TTC549 (cell line): ENCODE results near the gene KIF1A.
"Not testable (repeated sequence)": the region's sequence is repeated elsewhere in the genome, so short reads cannot be mapped to it uniquely, and the experiment has no call there.

Source experiments
- FAIRE-seq: peaks from 2 replicates; lab custom pipeline; 2012; peaks lifted over from hg19 to GRCh38; lab: Jason Lieb, UNC

Gene KIF1A

GRCh38 chr2:240702640-240703011 is 117.4 kb downstream of the KIF1A start:
- no peak for FAIRE-seq

GRCh38 chr2:240701736-240702639 is 118.0 kb downstream of the KIF1A start:
- FAIRE-seq: no peak

- no peak for FAIRE-seq
These were observed 118.8 kb downstream of the KIF1A start for GRCh38 chr2:240701091-240701735.

DNA sequence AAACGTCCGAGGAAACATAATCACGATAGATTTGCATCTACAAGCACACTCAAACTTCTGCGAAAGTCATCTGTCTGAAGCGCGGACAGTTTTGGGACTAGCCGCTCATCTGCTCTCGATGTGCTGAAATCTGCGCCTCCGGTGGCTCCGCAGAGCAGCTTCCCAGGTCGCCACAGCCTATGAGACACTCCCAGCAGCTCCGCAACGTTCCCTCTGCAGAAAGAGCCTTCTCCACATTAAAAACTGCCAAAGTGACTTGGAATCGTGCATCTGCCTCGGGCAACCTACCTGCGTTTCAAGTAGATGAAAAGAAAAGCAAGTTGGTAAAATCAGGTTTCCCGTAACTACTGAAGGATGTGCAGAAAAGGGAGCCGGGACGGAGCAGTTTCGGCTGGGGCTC is 119.4 kb downstream of the KIF1A start:
- not testable (repeated sequence) for FAIRE-seq

- not testable (repeated sequence) for FAIRE-seq
These were observed 120.2 kb downstream of the KIF1A start for GRCh38 chr2:240699835-240700234.

- peak; percentile 73 for FAIRE-seq
These were observed 121.0 kb downstream of the KIF1A start for GRCh38 chr2:240698852-240699561.

DNA sequence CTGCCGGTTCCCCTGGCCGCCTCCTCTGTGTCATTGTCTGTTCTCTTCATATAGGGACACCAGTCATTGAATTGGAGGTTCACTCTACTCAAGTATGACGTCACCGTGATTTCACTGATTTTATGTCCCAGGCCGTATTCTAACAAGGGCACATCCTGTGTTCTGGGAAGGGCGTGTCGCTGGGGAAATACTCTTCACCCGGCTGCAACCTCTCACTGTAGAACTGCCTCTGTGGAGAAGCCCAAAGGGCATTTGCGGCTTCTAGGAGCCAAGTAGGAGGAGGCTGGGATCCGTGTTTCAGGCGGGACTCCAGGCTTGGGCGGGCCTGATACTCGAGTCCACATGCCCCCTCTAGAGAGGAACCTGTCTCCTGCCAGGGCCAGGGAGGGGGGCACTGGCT is 123.5 kb downstream of the KIF1A start:
- not testable (repeated sequence) for FAIRE-seq

DNA sequence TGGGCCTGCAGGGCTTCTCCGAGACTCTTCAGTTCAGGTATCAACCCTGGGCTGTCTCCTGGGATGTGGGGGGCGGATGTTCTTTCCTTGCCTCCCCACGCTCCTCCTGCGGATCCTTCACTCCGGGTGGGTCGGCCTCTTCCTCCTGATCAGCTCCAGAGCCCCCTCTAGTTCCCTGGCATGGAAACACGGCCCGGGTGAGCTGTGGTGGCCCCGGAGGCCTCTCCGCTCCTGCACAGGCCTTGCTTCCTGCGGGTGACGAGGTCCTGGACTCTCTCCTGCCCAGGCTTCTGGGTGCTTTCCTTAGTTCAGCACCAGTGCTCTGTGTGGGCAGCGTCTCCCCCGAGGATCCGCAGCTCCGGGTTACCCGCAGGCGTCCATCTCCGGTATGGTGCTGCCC is 124.4 kb downstream of the KIF1A start:
- FAIRE-seq: not testable (repeated sequence)

- FAIRE-seq: not testable (repeated sequence)
These were observed 125.7 kb downstream of the KIF1A start for GRCh38 chr2:240694304-240694703.

DNA sequence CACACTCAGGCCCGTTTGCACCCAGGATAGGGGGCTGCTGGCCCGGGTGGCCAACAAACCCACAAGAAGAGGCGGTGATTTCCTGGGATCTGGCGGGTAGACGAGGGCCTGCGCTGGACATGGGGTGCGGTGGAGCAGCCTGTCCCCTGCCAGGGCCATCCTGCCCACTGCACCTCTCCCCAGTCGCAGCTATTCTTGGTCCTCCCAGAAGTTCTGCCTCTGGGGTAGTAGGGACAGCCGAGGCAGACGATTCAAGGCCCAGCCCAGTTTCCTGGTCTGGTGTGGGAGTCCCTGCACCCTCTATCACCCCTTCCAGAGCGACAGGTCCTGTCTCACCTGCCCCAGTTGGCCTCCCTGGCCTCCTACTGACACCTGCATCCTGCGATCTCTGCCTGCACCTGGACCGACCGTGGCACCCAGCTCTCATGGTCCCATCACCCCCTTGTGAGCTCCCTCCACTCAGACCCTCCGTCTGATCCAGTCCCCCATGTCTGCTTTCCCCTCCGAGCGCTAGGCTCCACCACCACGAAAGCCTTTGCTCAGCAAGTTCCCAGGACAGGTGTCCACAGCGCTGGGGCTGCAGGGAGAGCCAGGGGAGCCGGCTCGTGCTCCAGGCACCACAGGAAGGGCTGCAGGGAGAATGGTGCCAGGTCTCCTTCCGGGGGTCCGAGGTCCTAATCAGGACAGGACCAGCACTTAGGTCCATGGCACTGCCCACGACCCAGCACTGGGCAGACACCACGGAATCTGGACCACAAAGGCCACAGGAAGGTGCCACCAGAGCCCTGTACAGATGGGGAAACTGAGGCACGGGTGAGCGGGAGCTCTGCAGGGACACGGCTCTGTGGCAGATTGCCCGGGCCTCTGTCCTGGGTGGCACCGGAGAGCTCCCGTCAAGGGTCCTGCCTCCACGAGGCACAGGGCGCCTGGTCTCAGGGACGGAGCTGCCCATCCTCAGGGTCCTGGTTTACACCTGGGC is 127.1 kb downstream of the KIF1A start:
- FAIRE-seq: not testable (repeated sequence)

- not testable (repeated sequence) for FAIRE-seq
These were observed 128.2 kb downstream of the KIF1A start, which contains the start of gene AQP12A for GRCh38 chr2:240691631-240692420. Gene AQP12A (plus strand): TSS chr2:240691866. CDS start chr2:240691914, 48 bp downstream.

DNA sequence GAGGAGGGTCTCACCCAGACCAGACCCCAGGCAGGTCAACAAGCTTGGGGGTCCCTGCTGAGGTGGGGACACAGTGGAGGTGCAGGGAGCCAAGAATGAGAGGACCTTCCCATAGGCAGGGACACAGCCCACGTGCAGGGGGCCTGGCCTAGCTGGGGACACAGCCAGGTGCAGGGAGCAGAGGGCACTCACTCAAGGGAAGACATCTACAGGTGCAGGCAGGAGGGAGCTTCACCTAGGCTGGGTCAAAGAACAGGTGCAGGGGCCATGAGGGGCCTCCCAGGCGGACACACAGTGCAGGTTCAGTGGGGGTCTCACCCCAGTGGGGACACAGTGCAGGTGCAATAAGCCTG is 129.0 kb downstream of the KIF1A start:
- not testable (repeated sequence) for FAIRE-seq

- not testable (repeated sequence) for FAIRE-seq
These were observed 129.5 kb downstream of the KIF1A start for GRCh38 chr2:240690421-240691074.

- no peak for FAIRE-seq
These were observed 130.0 kb downstream of the KIF1A start for GRCh38 chr2:240689975-240690374.

DNA sequence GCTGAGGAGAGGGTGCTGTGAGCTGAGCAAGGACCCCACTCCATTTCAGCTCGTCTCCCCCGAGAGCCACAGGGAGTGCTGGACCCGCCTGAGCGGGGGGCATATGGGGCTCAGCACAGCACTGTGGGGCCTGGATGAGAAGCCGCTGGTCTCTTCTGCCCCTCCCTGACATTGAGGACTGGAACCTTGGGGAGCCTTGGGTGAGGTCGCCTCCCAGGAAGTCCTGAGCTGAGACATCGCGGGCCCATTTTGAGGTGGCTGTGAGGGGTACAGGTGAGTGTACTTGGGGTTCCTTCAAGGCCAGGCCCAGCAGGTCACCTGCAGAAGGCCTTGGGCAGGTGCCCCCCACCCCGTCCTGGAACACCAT is 131.5 kb downstream of the KIF1A start:
- FAIRE-seq: no peak

- no peak for FAIRE-seq
These were observed 132.1 kb downstream of the KIF1A start for GRCh38 chr2:240687741-240688552.

GRCh38 chr2:240687045-240687740 is 132.8 kb downstream of the KIF1A start:
- no peak for FAIRE-seq

DNA sequence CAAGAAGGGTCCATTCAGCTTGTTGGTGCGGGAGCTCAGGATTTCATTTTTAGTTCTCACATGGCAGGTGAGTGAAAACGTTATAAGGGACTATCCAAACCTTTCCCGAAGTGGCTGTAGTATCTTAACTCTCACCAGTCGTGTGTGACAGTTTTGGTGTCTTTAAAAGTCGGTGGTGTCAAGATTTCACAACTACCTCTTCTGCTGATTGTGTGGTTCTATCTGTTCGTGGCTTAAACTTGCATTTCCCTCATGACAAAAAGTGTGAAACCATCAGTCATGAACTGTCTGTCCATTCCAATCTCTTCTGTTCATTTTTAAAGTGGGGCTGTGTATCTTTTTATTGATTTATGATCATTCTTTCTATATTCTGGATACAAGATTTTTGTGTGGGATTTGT is 133.6 kb downstream of the KIF1A start:
- no peak for FAIRE-seq
